ENCODE results near the gene SH2D3C. TPM values are rescaled to one million over a fixed set of nuclear protein-coding genes. Genes with fewer than 3 reads are reported as not detected.

The SH2D3C gene
- total and polyA plus RNA-seq, 9 of the 15 experiments (the other 6 are each of a cell fraction or from before 2014, with no cell fraction given) = 0.03 to 1.2 (median 0.22) TPM; not detected in 1

DNA sequence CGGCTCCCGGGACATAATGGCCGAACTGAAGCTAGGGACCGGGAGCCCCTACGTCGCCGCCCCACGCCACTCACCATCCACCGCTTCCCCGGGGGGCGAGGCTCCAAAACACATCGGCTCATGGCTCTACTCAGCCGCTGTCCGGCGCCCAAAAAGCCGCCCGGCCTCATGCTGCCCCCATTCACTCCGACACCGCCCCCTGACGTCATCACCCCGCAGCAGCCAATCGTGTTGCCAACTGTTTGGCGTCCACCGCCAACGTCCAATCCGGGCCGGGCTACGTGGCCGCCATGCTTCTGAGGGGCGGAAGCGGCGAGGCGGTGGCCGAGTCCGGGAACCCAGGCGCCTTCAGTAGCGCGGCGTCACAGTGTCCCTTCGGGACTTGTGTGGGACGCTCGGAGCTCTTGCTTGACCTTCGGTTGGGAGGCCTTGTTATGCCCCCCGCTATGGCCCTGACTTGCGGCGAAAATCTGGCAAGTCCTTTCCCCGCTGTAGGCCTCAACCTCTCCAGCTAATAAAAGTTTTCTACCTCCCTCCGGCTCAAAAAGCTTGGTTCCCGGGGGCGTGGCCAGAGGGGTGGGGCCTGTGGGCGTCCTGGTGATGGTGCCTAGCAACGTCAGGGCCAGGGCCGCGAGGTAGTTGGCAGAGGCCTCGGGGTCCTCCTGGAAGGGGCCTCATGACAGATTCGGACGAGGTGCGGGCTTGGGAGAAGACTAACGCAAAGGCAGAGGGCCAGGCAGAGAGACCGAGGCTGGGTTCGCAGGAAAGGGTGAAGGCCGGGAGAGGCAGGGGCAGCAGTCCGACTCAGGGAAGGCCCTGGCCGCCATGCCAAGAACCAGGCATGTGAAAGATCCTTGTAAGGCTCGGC is 62.8 kb downstream of the SH2D3C start, which contains the start of the genes PTRH1 and TTC16 (continued):
- TF ChIP-seq, protein P1, sequence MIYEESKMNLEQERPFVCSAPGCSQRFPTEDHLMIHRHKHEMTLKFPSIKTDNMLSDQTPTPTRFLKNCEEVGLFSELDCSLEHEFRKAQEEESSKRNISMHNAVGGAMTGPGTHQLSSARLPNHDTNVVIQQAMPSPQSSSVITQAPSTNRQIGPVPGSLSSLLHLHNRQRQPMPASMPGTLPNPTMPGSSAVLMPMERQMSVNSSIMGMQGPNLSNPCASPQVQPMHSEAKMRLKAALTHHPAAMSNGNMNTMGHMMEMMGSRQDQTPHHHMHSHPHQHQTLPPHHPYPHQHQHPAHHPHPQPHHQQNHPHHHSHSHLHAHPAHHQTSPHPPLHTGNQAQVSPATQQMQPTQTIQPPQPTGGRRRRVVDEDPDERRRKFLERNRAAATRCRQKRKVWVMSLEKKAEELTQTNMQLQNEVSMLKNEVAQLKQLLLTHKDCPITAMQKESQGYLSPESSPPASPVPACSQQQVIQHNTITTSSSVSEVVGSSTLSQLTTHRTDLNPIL (CRISPR knock-in tag; IDR thresholded peaks at IDR 0.05) = no peak
- TF ChIP-seq ZFX (CRISPR knock-in tag; IDR thresholded peaks at IDR 0.05) = peak; percentile 95
- 0 out of 4 replicates have a peak, but pooled peaks of 1 of the 2 experiments have one; percentile 4 for TF ChIP-seq RCOR1 (IDR thresholded peaks at IDR 0.05; ENCODE audit: borderline replicate concordance in 1 of 2, low read depth in 2 of 2, low read length in 2 of 2)
- no peak for TF ChIP-seq ZFPM2 (CRISPR knock-in tag; IDR thresholded peaks at IDR 0.05)
- no peak for TF ChIP-seq NFE2 (IDR thresholded peaks at IDR 0.05; ENCODE audit: low read depth)
- no peak for TF ChIP-seq CBX8 (IDR thresholded peaks at IDR 0.05; ENCODE audit: borderline replicate concordance, extremely low read depth, low read depth, low read length, poor library complexity, severe bottlenecking)
- TF ChIP-seq, protein P2, sequence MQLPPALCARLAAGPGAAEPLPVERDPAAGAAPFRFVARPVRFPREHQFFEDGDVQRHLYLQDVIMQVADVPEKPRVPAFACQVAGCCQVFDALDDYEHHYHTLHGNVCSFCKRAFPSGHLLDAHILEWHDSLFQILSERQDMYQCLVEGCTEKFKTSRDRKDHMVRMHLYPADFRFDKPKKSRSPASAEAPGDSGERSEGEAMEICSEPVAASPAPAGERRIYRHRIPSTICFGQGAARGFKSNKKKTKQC (CRISPR knock-in tag; IDR thresholded peaks at IDR 0.05) = peak; percentile 49
- no peak for TF ChIP-seq KLF6 (CRISPR knock-in tag; IDR thresholded peaks at IDR 0.05; ENCODE audit: borderline replicate concordance)
- TF ChIP-seq ASH1L (IDR thresholded peaks at IDR 0.05; ENCODE audit: borderline replicate concordance, low read depth, partially characterized antibody) = peak; percentile 90
- TF ChIP-seq POLR2G (IDR thresholded peaks at IDR 0.05; ENCODE audit: low read depth, low read length) = peak; percentile 79
- no peak for TF ChIP-seq PBX2 (CRISPR knock-in tag; IDR thresholded peaks at IDR 0.05; ENCODE audit: low read depth)
- peak; percentile 53 for TF ChIP-seq PBX2 (tag; conservative IDR thresholded peaks at IDR 0.05; ENCODE audit: low read depth)
- no peak for TF ChIP-seq ZNF217 (CRISPR knock-in tag; IDR thresholded peaks at IDR 0.05)
- TF ChIP-seq MXI1 (IDR thresholded peaks at IDR 0.05; ENCODE audit: low read depth, low read length) = peak; percentile 30
- TF ChIP-seq TCF3 (CRISPR knock-in tag; IDR thresholded peaks at IDR 0.05) = no peak
- TF ChIP-seq FOS (IDR thresholded peaks at IDR 0.05; ENCODE audit: extremely low read depth, insufficient read length) = peak; percentile 90
- TF ChIP-seq FOXK1 (CRISPR knock-in tag; IDR thresholded peaks at IDR 0.05; ENCODE audit: borderline replicate concordance) = peak; percentile 26; the same call in 1 of the 2 replicates
- peak; percentile 86 for TF ChIP-seq JUND (IDR thresholded peaks at IDR 0.05; ENCODE audit: borderline replicate concordance, low read depth, low read length)
- TF ChIP-seq JUND (tag; IDR thresholded peaks at IDR 0.05; ENCODE audit: borderline replicate concordance, low read depth, low read length) = peak; percentile 86; the same call in 2 of the 3 replicates

Data from K562 (cell line).